HG02852 (cell line): ENCODE data around the gene PRICKLE2.

ENCODE experiments used
- ATAC-seq: cut with Tn5 transposase; IDR thresholded peaks from one replicate; pipeline ENCODE4 v1.9.1; 2021; ENCODE audit warnings: mild to moderate bottlenecking, moderate library complexity; ENCODE audit not compliant: unreplicated experiment

Gene PRICKLE2

GRCh38 chr3:64081235-64081630, 144.0 kb downstream of the PRICKLE2 start:
- ATAC-seq, result no peak

GRCh38 chr3:64080616-64081234, 144.5 kb downstream of the PRICKLE2 start:
- no peak for ATAC-seq

- ATAC-seq, result no peak
These were observed 145.7 kb downstream of the PRICKLE2 start for GRCh38 chr3:64079369-64080150.

GRCh38 chr3:64078966-64079365, 146.3 kb downstream of the PRICKLE2 start:
- no peak for ATAC-seq

- ATAC-seq, result no peak
These were observed 150.2 kb downstream of the PRICKLE2 start for GRCh38 chr3:64074895-64075679.

GRCh38 chr3:64074060-64074459, 151.2 kb downstream of the PRICKLE2 start:
- ATAC-seq, result no peak

- ATAC-seq, result no peak
These were observed 152.0 kb downstream of the PRICKLE2 start for GRCh38 chr3:64073158-64073761.

GRCh38 chr3:64072126-64072525, 153.1 kb downstream of the PRICKLE2 start:
- ATAC-seq, result no peak

- ATAC-seq, result no peak
These were observed 154.6 kb downstream of the PRICKLE2 start for GRCh38 chr3:64070704-64071103.

- ATAC-seq, result no peak
These were observed 157.5 kb downstream of the PRICKLE2 start for GRCh38 chr3:64067506-64068346.

- ATAC-seq, result no peak
These were observed 160.5 kb downstream of the PRICKLE2 start for GRCh38 chr3:64064804-64065203.

GRCh38 chr3:64063983-64064438, 161.3 kb downstream of the PRICKLE2 start:
- ATAC-seq, result no peak

- no peak for ATAC-seq
These were observed 161.9 kb downstream of the PRICKLE2 start for GRCh38 chr3:64063207-64063982.

GRCh38 chr3:64061628-64062027, 163.6 kb downstream of the PRICKLE2 start:
- no peak for ATAC-seq

GRCh38 chr3:64059484-64060175, 165.6 kb downstream of the PRICKLE2 start:
- no peak for ATAC-seq

- ATAC-seq, result no peak
These were observed 166.7 kb downstream of the PRICKLE2 start for GRCh38 chr3:64058566-64058965.

GRCh38 chr3:64057231-64057630, 168.0 kb downstream of the PRICKLE2 start:
- no peak for ATAC-seq

GRCh38 chr3:64056606-64057180, 168.6 kb downstream of the PRICKLE2 start:
- ATAC-seq, result no peak

GRCh38 chr3:64055076-64055475, 170.2 kb downstream of the PRICKLE2 start:
- no peak for ATAC-seq
